ENCODE measurements around the gene COL5A2.

The COL5A2 gene

DNA sequence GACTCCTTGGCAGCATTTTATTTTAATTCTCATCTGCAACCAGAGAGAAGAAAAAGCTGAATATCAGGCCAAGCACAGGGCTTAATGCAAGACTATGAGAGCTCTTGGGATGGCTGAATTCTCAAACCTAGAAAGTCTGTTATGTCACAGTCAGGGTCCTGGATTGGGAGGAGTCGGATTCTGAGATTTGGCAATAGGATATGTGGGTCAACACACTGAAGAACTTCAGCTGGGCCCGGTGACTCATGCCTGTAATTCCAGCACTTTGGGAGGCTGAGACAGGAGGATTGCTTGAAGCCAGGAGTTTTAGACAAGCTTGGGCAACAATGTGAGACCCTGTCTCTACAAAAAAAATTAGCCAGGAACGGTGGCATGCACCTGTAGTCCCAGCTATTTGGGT, 103.0 kb downstream of the COL5A2 start:
- Histone ChIP-seq H3F3A (ENCODE audit: insufficient read depth) (no peaks in the 10 kb centered on the region), H3K79me2 (ENCODE audit: insufficient read depth, low read length) (no peaks in the 10 kb centered on the region), H3K9me3 (ENCODE audit: insufficient read depth, low read length) (no peaks in the 10 kb centered on the region), H3K4me2 (ENCODE audit: low read depth, low read length, poor library complexity, severe bottlenecking) (no peak overlapping the region), H3K27me3 (ENCODE audit: low read length) (no peaks in the 10 kb centered on the region), H3K27ac (ENCODE audit: low read depth, low read length) (no peak overlapping the region), H3K9ac (ENCODE audit: low read length) (no peak overlapping the region), H3K36me3 (ENCODE audit: low read length) (no peaks in the 10 kb centered on the region), H3K4me3 (ENCODE audit: insufficient read depth, low read length, poor library complexity, severe bottlenecking) (no peak overlapping the region), H4K20me1 (ENCODE audit: low read depth, low read length) (no peaks in the 10 kb centered on the region), H2AFZ (ENCODE audit: low read depth, low read length, severe bottlenecking) (no peak overlapping the region), H3K9me2 (replicated peaks; ENCODE audit: insufficient read depth, low read length) (no peaks in the 10 kb centered on the region)
- TF ChIP-seq EZH2phosphoT487 (conservative IDR thresholded peaks at IDR 0.05; ENCODE audit: low read length) = no peak
- TF ChIP-seq, protein P1, sequence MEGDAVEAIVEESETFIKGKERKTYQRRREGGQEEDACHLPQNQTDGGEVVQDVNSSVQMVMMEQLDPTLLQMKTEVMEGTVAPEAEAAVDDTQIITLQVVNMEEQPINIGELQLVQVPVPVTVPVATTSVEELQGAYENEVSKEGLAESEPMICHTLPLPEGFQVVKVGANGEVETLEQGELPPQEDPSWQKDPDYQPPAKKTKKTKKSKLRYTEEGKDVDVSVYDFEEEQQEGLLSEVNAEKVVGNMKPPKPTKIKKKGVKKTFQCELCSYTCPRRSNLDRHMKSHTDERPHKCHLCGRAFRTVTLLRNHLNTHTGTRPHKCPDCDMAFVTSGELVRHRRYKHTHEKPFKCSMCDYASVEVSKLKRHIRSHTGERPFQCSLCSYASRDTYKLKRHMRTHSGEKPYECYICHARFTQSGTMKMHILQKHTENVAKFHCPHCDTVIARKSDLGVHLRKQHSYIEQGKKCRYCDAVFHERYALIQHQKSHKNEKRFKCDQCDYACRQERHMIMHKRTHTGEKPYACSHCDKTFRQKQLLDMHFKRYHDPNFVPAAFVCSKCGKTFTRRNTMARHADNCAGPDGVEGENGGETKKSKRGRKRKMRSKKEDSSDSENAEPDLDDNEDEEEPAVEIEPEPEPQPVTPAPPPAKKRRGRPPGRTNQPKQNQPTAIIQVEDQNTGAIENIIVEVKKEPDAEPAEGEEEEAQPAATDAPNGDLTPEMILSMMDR (IDR thresholded peaks at IDR 0.05; ENCODE audit: insufficient read depth, low read length, poor library complexity, severe bottlenecking) = no peak

DNA sequence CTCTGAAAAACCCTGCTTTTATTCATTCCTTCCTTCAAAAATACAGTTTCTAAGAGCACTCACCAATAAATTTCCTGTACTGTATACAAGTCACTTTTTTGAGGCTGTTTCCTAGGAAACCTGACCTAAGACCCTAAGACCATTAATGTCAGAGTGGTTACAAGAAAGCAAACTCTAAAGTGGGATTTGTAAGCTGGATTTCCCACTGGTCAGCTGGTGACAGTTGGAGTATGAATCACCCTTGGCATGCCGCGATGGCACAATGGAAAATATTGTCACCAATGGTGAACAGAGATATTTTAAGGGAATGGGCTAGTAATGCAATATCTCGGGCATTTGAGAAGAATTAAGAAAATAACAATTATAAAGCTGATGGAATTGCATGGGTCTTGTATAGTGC, 103.4 kb downstream of the COL5A2 start:
- H3K9me2 ChIP-seq (replicated peaks; ENCODE audit: insufficient read depth, low read length) = no peaks in the 10 kb centered on the region
- no peak overlapping the region for H3K4me3 ChIP-seq (ENCODE audit: insufficient read depth, low read length, poor library complexity, severe bottlenecking)
- no peak overlapping the region for H3K9ac ChIP-seq (ENCODE audit: low read length)
- H3K27ac ChIP-seq (ENCODE audit: low read depth, low read length) = no peak overlapping the region
- H3F3A ChIP-seq (ENCODE audit: insufficient read depth) = no peaks in the 10 kb centered on the region
- H3K4me2 ChIP-seq (ENCODE audit: low read depth, low read length, poor library complexity, severe bottlenecking) = no peak overlapping the region
- H3K9me3 ChIP-seq (ENCODE audit: insufficient read depth, low read length) = no peaks in the 10 kb centered on the region
- no peak overlapping the region for H2AFZ ChIP-seq (ENCODE audit: low read depth, low read length, severe bottlenecking)
- no peak for TF ChIP-seq EZH2phosphoT487 (conservative IDR thresholded peaks at IDR 0.05; ENCODE audit: low read length)
- TF ChIP-seq, protein P1 (IDR thresholded peaks at IDR 0.05; ENCODE audit: insufficient read depth, low read length, poor library complexity, severe bottlenecking) = no peak
- H4K20me1 ChIP-seq (ENCODE audit: low read depth, low read length) = no peaks in the 10 kb centered on the region
- no peaks in the 10 kb centered on the region for H3K36me3 ChIP-seq (ENCODE audit: low read length)
- H3K79me2 ChIP-seq (ENCODE audit: insufficient read depth, low read length) = no peaks in the 10 kb centered on the region
- H3K27me3 ChIP-seq (ENCODE audit: low read length) = no peaks in the 10 kb centered on the region

DNA sequence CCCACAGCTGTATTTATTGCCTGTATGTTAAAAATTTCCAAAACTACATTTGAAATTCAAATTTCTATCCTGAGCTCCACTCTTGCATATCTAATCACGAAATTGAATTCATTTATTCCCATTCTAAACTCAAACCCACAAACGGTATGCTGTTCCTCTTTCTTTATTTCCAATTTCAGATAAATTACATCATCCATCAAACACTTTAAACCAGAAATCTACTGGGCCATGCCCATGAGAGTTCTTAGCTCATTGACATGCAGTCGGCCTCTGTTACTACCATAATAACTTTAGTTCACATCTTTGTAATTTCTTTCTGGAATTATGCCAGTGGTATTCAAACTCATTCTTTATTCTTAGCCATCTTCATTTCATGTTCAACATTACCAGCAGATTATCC, 105.1 kb downstream of the COL5A2 start:
- H3K4me2 ChIP-seq (ENCODE audit: low read depth, low read length, poor library complexity, severe bottlenecking) = no peak overlapping the region
- no peak overlapping the region for H3K27ac ChIP-seq (ENCODE audit: low read depth, low read length)
- H3K4me3 ChIP-seq (ENCODE audit: insufficient read depth, low read length, poor library complexity, severe bottlenecking) = no peak overlapping the region
- H3K9me3 ChIP-seq (ENCODE audit: insufficient read depth, low read length) = no peaks in the 10 kb centered on the region
- H3K79me2 ChIP-seq (ENCODE audit: insufficient read depth, low read length) = no peaks in the 10 kb centered on the region
- no peak overlapping the region for H2AFZ ChIP-seq (ENCODE audit: low read depth, low read length, severe bottlenecking)
- H4K20me1 ChIP-seq (ENCODE audit: low read depth, low read length) = no peaks in the 10 kb centered on the region
- no peaks in the 10 kb centered on the region for H3K36me3 ChIP-seq (ENCODE audit: low read length)
- H3F3A ChIP-seq (ENCODE audit: insufficient read depth) = no peaks in the 10 kb centered on the region
- H3K9ac ChIP-seq (ENCODE audit: low read length) = no peak overlapping the region
- TF ChIP-seq, protein P1 (IDR thresholded peaks at IDR 0.05; ENCODE audit: insufficient read depth, low read length, poor library complexity, severe bottlenecking) = no peak
- TF ChIP-seq EZH2phosphoT487 (conservative IDR thresholded peaks at IDR 0.05; ENCODE audit: low read length) = no peak
- no peaks in the 10 kb centered on the region for H3K9me2 ChIP-seq (replicated peaks; ENCODE audit: insufficient read depth, low read length)
- no peaks in the 10 kb centered on the region for H3K27me3 ChIP-seq (ENCODE audit: low read length)
